ENCODE measurements around the gene FBXO38. TPM values are rescaled to one million over a fixed set of nuclear protein-coding genes. Genes with fewer than 3 reads are reported as not detected.

The FBXO38 gene
- total RNA-seq, 1 experiment from 2014 or later, result 35.8 TPM

DNA sequence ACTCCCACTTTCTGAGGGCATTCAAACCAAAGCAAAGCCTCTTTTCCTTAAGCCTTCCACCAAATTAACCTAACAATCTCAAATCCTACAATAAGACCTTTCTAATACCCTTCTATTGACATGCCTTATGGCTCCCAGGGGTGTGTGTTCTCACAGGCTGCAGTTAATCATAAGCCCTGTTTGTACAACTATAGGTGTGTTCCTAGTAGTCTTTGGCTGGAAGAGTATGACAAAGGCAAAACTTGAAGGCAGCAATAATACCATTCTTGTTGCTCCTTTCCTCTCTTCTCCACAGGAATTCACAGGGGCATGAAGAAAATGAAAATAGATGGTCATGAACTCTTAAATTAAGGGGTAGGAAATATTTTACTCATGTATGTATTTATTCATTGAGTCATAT, 10.9 kb upstream of the FBXO38 start:
- ATAC-seq (no peak), DNase-seq (ENCODE audit: low spot score) (no peak)
- TF ChIP-seq JAZF1 (CRISPR knock-in tag; IDR thresholded peaks at IDR 0.05) (no peak), ZNF317 (CRISPR knock-in tag; IDR thresholded peaks at IDR 0.05; ENCODE audit: borderline replicate concordance, low read depth) (no peak), SP1 (CRISPR knock-in tag; conservative IDR thresholded peaks at IDR 0.05) (no peak), FOXK1 (CRISPR knock-in tag; IDR thresholded peaks at IDR 0.05) (no peak), GABPB1 (CRISPR knock-in tag; IDR thresholded peaks at IDR 0.05) (no peak), SOX15 (CRISPR knock-in tag; IDR thresholded peaks at IDR 0.05) (no peak), JUN (CRISPR knock-in tag; IDR thresholded peaks at IDR 0.05) (no peak), ZBTB21 (CRISPR knock-in tag; IDR thresholded peaks at IDR 0.05; ENCODE audit: borderline replicate concordance) (no peak)
- TF ChIP-seq, protein P1, sequence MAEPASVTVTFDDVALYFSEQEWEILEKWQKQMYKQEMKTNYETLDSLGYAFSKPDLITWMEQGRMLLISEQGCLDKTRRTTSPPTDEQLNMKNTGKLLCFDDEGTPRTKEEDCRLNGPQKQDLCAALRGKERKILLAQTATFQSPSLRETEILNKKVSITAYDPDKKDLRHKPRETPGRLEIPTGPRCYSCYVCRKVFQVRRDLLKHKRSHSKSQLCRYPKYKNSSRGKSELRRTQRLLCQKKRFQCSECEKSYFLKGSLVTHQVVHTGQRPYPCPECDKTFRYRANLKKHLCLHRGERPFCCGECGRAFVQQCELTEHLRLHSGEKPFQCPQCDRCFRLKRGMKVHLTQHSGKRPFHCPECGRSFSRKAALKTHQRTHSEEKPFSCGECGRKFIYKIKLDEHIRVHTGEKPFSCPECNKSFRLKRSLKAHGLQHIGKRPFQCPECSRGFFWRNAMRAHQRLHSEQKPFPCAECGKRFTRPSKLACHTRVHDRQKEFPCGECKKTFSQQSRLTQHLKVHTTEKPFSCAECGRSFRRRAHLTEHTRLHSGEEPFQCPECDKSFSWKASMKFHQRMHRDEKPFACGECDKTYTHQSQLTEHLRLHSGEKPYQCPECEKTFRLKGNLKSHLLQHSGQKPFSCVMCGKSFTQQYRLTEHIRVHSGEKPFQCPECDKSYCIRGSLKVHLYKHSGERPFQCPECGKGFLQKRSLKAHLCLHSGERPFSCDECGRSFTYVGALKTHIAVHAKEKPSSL (CRISPR knock-in tag; conservative IDR thresholded peaks at IDR 0.05), result no peak
- TF ChIP-seq, protein P2, sequence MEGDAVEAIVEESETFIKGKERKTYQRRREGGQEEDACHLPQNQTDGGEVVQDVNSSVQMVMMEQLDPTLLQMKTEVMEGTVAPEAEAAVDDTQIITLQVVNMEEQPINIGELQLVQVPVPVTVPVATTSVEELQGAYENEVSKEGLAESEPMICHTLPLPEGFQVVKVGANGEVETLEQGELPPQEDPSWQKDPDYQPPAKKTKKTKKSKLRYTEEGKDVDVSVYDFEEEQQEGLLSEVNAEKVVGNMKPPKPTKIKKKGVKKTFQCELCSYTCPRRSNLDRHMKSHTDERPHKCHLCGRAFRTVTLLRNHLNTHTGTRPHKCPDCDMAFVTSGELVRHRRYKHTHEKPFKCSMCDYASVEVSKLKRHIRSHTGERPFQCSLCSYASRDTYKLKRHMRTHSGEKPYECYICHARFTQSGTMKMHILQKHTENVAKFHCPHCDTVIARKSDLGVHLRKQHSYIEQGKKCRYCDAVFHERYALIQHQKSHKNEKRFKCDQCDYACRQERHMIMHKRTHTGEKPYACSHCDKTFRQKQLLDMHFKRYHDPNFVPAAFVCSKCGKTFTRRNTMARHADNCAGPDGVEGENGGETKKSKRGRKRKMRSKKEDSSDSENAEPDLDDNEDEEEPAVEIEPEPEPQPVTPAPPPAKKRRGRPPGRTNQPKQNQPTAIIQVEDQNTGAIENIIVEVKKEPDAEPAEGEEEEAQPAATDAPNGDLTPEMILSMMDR (IDR thresholded peaks at IDR 0.05), result no peak
- TF ChIP-seq, protein P3, sequence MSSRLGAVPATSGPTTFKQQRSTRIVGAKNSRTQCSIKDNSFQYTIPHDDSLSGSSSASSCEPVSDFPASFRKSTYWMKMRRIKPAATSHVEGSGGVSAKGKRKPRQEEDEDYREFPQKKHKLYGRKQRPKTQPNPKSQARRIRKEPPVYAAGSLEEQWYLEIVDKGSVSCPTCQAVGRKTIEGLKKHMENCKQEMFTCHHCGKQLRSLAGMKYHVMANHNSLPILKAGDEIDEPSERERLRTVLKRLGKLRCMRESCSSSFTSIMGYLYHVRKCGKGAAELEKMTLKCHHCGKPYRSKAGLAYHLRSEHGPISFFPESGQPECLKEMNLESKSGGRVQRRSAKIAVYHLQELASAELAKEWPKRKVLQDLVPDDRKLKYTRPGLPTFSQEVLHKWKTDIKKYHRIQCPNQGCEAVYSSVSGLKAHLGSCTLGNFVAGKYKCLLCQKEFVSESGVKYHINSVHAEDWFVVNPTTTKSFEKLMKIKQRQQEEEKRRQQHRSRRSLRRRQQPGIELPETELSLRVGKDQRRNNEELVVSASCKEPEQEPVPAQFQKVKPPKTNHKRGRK (CRISPR knock-in tag; IDR thresholded peaks at IDR 0.05; ENCODE audit: borderline replicate concordance), result no peak
- no peaks in the 10 kb centered on the region for H3K27me3 Mint-ChIP-seq (ENCODE audit: low read depth)
- H3K4me1 Mint-ChIP-seq, result peaks cover 4% of the 10 kb centered on the region
- peaks cover 7% of the 10 kb centered on the region; the same call in 1 of the 2 replicates for H3K36me3 Mint-ChIP-seq
- POLR2A ChIA-PET, result no interaction called here
- H3K27ac Mint-ChIP-seq, result no peak overlapping the region
- H3K9me3 Mint-ChIP-seq, result peaks cover 13% of the 10 kb centered on the region
- CTCF ChIA-PET, result no interaction called here
- H3K4me3 Mint-ChIP-seq, result no peak overlapping the region

DNA sequence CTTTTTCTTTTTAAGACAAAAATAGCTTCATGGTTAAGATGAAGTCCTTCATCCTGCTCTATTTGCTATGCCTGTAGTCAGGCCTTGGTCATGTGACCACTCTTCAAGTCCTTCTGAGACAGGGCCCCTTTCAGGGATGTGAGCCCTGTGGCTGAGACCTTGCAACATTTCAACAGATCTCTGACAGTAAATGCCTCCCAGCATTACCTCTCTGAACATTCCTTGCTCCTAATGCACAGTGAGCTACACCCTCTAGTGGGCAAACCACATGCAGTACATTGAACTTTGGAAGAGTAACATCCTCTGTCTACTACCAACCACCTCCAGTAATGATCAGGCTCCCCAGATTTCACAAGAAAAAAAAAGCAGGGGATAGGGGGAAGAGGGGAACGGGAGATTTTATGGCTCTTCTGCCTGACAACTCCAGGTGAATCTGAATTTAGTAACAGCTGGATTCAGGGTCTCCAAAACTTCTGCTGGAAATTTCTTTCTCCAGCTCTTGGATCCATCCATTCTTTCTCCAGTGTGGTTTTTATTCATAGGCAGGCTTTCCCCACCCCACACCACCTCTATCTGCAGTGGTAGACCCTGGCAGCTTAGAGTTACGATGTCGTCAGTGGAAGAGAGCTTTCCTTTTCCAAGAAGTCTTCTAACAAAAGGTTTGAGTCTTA, 8.9 kb upstream of the FBXO38 start:
- POLR2A ChIA-PET, result no interaction called here
- H3K4me1 Mint-ChIP-seq, result peaks cover 4% of the 10 kb centered on the region

More for the DNA sequence above, 8.9 kb upstream of the FBXO38 start:
- Mint-ChIP-seq H3K36me3 (peaks cover 17% of the 10 kb centered on the region), H3K4me3 (no peak overlapping the region), H3K9me3 (peaks cover 15% of the 10 kb centered on the region), H3K27ac (no peak overlapping the region), H3K27me3 (ENCODE audit: low read depth) (no peaks in the 10 kb centered on the region)
- TF ChIP-seq, protein P4, sequence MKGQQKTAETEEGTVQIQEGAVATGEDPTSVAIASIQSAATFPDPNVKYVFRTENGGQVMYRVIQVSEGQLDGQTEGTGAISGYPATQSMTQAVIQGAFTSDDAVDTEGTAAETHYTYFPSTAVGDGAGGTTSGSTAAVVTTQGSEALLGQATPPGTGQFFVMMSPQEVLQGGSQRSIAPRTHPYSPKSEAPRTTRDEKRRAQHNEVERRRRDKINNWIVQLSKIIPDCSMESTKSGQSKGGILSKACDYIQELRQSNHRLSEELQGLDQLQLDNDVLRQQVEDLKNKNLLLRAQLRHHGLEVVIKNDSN (CRISPR knock-in tag; IDR thresholded peaks at IDR 0.05), result peak; percentile 77
- no peak for TF ChIP-seq ZNF416 (CRISPR knock-in tag; IDR thresholded peaks at IDR 0.05)
- TF ChIP-seq, protein P5, sequence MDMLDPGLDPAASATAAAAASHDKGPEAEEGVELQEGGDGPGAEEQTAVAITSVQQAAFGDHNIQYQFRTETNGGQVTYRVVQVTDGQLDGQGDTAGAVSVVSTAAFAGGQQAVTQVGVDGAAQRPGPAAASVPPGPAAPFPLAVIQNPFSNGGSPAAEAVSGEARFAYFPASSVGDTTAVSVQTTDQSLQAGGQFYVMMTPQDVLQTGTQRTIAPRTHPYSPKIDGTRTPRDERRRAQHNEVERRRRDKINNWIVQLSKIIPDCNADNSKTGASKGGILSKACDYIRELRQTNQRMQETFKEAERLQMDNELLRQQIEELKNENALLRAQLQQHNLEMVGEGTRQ (CRISPR knock-in tag; IDR thresholded peaks at IDR 0.05), result peak; percentile 80
- TF ChIP-seq, protein P6, sequence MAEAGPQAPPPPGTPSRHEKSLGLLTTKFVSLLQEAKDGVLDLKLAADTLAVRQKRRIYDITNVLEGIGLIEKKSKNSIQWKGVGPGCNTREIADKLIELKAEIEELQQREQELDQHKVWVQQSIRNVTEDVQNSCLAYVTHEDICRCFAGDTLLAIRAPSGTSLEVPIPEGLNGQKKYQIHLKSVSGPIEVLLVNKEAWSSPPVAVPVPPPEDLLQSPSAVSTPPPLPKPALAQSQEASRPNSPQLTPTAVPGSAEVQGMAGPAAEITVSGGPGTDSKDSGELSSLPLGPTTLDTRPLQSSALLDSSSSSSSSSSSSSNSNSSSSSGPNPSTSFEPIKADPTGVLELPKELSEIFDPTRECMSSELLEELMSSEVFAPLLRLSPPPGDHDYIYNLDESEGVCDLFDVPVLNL (CRISPR knock-in tag; IDR thresholded peaks at IDR 0.05; ENCODE audit: borderline replicate concordance, low read depth), result no peak
- 0 out of 2 replicates have a peak, but pooled peaks have one; percentile 25 for TF ChIP-seq GABPB1 (CRISPR knock-in tag; IDR thresholded peaks at IDR 0.05)
- TF ChIP-seq TP53 (CRISPR knock-in tag; IDR thresholded peaks at IDR 0.05), result no peak
- TF ChIP-seq, protein P2 (IDR thresholded peaks at IDR 0.05), result peak; percentile 33
- no peak for TF ChIP-seq SMAD3 (CRISPR knock-in tag; IDR thresholded peaks at IDR 0.05; ENCODE audit: borderline replicate concordance)
- peak; percentile 36 for DNase-seq (ENCODE audit: low spot score)
- CTCF ChIA-PET, result interaction anchor here (1.0 to 2.7 kb wide), 12 partner anchors 8 to 238 kb away, joined by 3 to 18 read pairs (median 4); no protein-coding TSS in a partner anchor
- ATAC-seq, result peak; percentile 99
